Mucosa of rectum (tissue), 2 donors: Measurements from ENCODE around the gene TSHZ3.

ENCODE experiments used
- H3K27ac ChIP-seq, 2 donors: one replicate each; pipeline ENCODE4 v1.7.0; 2013; ENCODE audit warnings: inconsistent platforms in 2 of 2, low read depth in 2 of 2, low read length in 2 of 2
- H3K27me3 ChIP-seq, 2 donors: one replicate each; pipeline ENCODE4 v1.7.0; 2013; ENCODE audit warnings: low read length in 2 of 2; ENCODE audit not compliant: control insufficient read depth in 2 of 2, insufficient read depth in 2 of 2
- H3K36me3 ChIP-seq, 2 donors: one replicate each; pipeline ENCODE4 v1.7.0; 2013; ENCODE audit warnings: low read length in 2 of 2; ENCODE audit not compliant: control insufficient read depth in 2 of 2, insufficient read depth in 2 of 2
- H3K4me1 ChIP-seq, 2 donors: one replicate each; pipeline ENCODE4 v1.7.0; 2013; ENCODE audit warnings: low read length in 2 of 2, mild to moderate bottlenecking in 1 of 2; ENCODE audit not compliant: control insufficient read depth in 2 of 2, insufficient read depth in 2 of 2
- H3K4me3 ChIP-seq, 2 donors: one replicate each; pipeline ENCODE4 v1.7.0; 2013; ENCODE audit warnings: low read length in 2 of 2
- H3K9ac ChIP-seq, 2 donors: one replicate each; pipeline ENCODE4 v1.7.0; 2013; ENCODE audit warnings: low read length in 2 of 2, low read depth in 1 of 2, mild to moderate bottlenecking in 1 of 2
- H3K9me3 ChIP-seq, 2 donors: one replicate each; pipeline ENCODE4 v1.7.0; 2013; ENCODE audit warnings: low read length in 2 of 2; ENCODE audit not compliant: control insufficient read depth in 2 of 2
- donor health status: healthy.
- donor health status: Normal muscosa, but diverticular disease.

Gene TSHZ3

GRCh38 chr19:31289381-31289880 is 59.8 kb downstream of the TSHZ3 start:
- H3K9ac ChIP-seq = no peak overlapping the region
- H3K4me1 ChIP-seq = no peaks in the 10 kb centered on the region
- no peak overlapping the region for H3K27ac ChIP-seq
- no peaks in the 10 kb centered on the region for H3K9me3 ChIP-seq
- no peaks in the 10 kb centered on the region for H3K36me3 ChIP-seq
- no peaks in the 10 kb centered on the region for H3K27me3 ChIP-seq
- no peak overlapping the region for H3K4me3 ChIP-seq

- Histone ChIP-seq H3K4me3 (no peak overlapping the region), H3K36me3 (no peaks in the 10 kb centered on the region), H3K4me1 (no peaks in the 10 kb centered on the region), H3K9me3 (no peaks in the 10 kb centered on the region), H3K9ac (no peak overlapping the region), H3K27ac (no peak overlapping the region), H3K27me3 (no peaks in the 10 kb centered on the region)
These were observed 62.7 kb downstream of the TSHZ3 start for GRCh38 chr19:31286491-31286890.

- H3K36me3 ChIP-seq = no peaks in the 10 kb centered on the region
- H3K9ac ChIP-seq = no peak overlapping the region
- H3K27ac ChIP-seq = no peak overlapping the region
- H3K4me3 ChIP-seq = no peak overlapping the region
- H3K9me3 ChIP-seq = no peaks in the 10 kb centered on the region
- H3K4me1 ChIP-seq = no peaks in the 10 kb centered on the region
- no peaks in the 10 kb centered on the region for H3K27me3 ChIP-seq
These were observed 63.5 kb downstream of the TSHZ3 start for GRCh38 chr19:31285744-31286143.

- Histone ChIP-seq H3K4me1 (no peaks in the 10 kb centered on the region), H3K36me3 (no peaks in the 10 kb centered on the region), H3K4me3 (no peak overlapping the region), H3K27me3 (no peaks in the 10 kb centered on the region), H3K27ac (no peak overlapping the region), H3K9me3 (no peaks in the 10 kb centered on the region), H3K9ac (no peak overlapping the region)
These were observed 64.6 kb downstream of the TSHZ3 start for GRCh38 chr19:31284621-31285020.

- Histone ChIP-seq H3K27me3 (no peaks in the 10 kb centered on the region), H3K9me3 (no peaks in the 10 kb centered on the region), H3K4me3 (no peak overlapping the region), H3K27ac (no peak overlapping the region), H3K9ac (no peak overlapping the region), H3K4me1 (no peaks in the 10 kb centered on the region), H3K36me3 (no peaks in the 10 kb centered on the region)
These were observed 65.5 kb downstream of the TSHZ3 start for GRCh38 chr19:31283701-31284100.

- Histone ChIP-seq H3K4me1 (no peaks in the 10 kb centered on the region), H3K9me3 (no peaks in the 10 kb centered on the region), H3K4me3 (no peak overlapping the region), H3K27me3 (no peaks in the 10 kb centered on the region), H3K9ac (no peak overlapping the region), H3K36me3 (no peaks in the 10 kb centered on the region), H3K27ac (no peak overlapping the region)
These were observed 66.9 kb downstream of the TSHZ3 start for GRCh38 chr19:31282346-31282745.

GRCh38 chr19:31280287-31281006 is 68.8 kb downstream of the TSHZ3 start:
- H3K9me3 ChIP-seq = no peaks in the 10 kb centered on the region
- no peak overlapping the region for H3K27ac ChIP-seq
- no peak overlapping the region for H3K9ac ChIP-seq
- H3K4me3 ChIP-seq = no peak overlapping the region
- no peaks in the 10 kb centered on the region for H3K4me1 ChIP-seq
- H3K36me3 ChIP-seq = no peaks in the 10 kb centered on the region
- H3K27me3 ChIP-seq = no peaks in the 10 kb centered on the region

- Histone ChIP-seq H3K9ac (no peak overlapping the region), H3K27me3 (no peaks in the 10 kb centered on the region), H3K27ac (no peak overlapping the region), H3K9me3 (no peaks in the 10 kb centered on the region), H3K4me1 (no peaks in the 10 kb centered on the region), H3K36me3 (no peaks in the 10 kb centered on the region), H3K4me3 (no peak overlapping the region)
These were observed 69.8 kb downstream of the TSHZ3 start for GRCh38 chr19:31279436-31279765.

- Histone ChIP-seq H3K36me3 (no peaks in the 10 kb centered on the region), H3K4me1 (no peaks in the 10 kb centered on the region), H3K9me3 (no peaks in the 10 kb centered on the region), H3K4me3 (no peak overlapping the region), H3K9ac (no peak overlapping the region), H3K27ac (no peak overlapping the region), H3K27me3 (no peaks in the 10 kb centered on the region)
These were observed 70.4 kb downstream of the TSHZ3 start for GRCh38 chr19:31278555-31279435.

- Histone ChIP-seq H3K9me3 (no peaks in the 10 kb centered on the region), H3K4me1 (no peaks in the 10 kb centered on the region), H3K27ac (no peak overlapping the region), H3K36me3 (no peaks in the 10 kb centered on the region), H3K9ac (no peak overlapping the region), H3K27me3 (no peaks in the 10 kb centered on the region), H3K4me3 (no peak overlapping the region)
These were observed 71.7 kb downstream of the TSHZ3 start for GRCh38 chr19:31277516-31277915.
